GM23338 (cell line): ENCODE data around the gene CH25H.

Source experiments
- CREB1 ChIP-seq: fragments of 250-450 bp; sonication (Bioruptor Pico); IDR thresholded peaks from 2 replicates; pipeline ENCODE4 v1.5.0; 2020; ENCODE audit warnings: low read depth, mild to moderate bottlenecking, moderate library complexity
- EZH2 ChIP-seq: fragments of 200-600 bp; sonication (generic); IDR thresholded peaks from one replicate; pipeline ENCODE4 v1.8.0; 2017; ENCODE audit warnings: antibody characterized with exemption, mild to moderate bottlenecking, low read depth; ENCODE audit not compliant: unreplicated experiment
- EZH2phosphoT487 ChIP-seq: fragments of 200-600 bp; sonication (generic); IDR thresholded peaks from one replicate; pipeline ENCODE4 v1.8.1; 2018; ENCODE audit warnings: antibody characterized with exemption; ENCODE audit not compliant: unreplicated experiment
- JUNB ChIP-seq: IDR thresholded peaks from one replicate; pipeline ENCODE4 v1.6.1; 2016; ENCODE audit warnings: antibody characterized with exemption; ENCODE audit not compliant: unreplicated experiment
- NANOG ChIP-seq: IDR thresholded peaks from 2 replicates; pipeline ENCODE4 v1.6.1; 2016; ENCODE audit warnings: antibody characterized with exemption, borderline replicate concordance
- POLR2AphosphoS5 ChIP-seq: IDR thresholded peaks from 2 replicates; pipeline ENCODE4 v1.6.1; 2016; ENCODE audit warnings: antibody characterized with exemption, low read depth
- ZNF114 ChIP-seq: fragments of 250-450 bp; sonication (Bioruptor Pico); IDR thresholded peaks from 2 replicates; pipeline ENCODE4 v1.5.0; 2020; ENCODE audit warnings: mild to moderate bottlenecking, moderate library complexity
- TF ChIP-seq, protein P1 (sequence below), 2 experiments: fragments of 200-600 bp in 1 of 2; sonication (generic) in 1 of 2; conservative IDR thresholded peaks; 2 replicates each; pipeline versions ENCODE4 v1.5.1 to v1.6.1; 2016 to 2017; ENCODE audit warnings: antibody characterized with exemption in 2 of 2, low read depth in 2 of 2, mild to moderate bottlenecking in 2 of 2, moderate library complexity in 1 of 2
- TF ChIP-seq, protein P2 (sequence below): IDR thresholded peaks from one replicate; pipeline ENCODE4 v1.6.1; 2018; ENCODE audit warnings: antibody characterized with exemption; ENCODE audit not compliant: unreplicated experiment

DNA sequence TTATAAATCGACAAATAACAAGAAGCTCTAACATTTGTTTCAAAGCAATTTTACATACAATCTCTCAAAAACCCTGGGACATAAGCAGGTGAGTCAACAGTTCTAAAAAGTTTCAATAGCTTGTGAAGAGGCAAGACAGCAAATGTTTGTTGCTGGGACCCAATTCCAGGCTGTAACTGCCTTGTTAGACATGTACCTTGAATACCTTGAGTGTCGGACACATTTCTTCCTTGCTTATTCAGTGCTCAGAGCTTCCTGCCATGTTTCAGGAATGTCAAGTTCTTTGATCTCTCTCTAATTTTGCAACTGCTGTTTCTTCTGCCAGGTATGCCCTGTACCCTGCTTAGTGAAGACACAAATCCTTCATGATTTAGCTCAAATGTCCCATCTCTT, 5.1 kb downstream of the CH25H start:
- TF ChIP-seq, protein P1, sequence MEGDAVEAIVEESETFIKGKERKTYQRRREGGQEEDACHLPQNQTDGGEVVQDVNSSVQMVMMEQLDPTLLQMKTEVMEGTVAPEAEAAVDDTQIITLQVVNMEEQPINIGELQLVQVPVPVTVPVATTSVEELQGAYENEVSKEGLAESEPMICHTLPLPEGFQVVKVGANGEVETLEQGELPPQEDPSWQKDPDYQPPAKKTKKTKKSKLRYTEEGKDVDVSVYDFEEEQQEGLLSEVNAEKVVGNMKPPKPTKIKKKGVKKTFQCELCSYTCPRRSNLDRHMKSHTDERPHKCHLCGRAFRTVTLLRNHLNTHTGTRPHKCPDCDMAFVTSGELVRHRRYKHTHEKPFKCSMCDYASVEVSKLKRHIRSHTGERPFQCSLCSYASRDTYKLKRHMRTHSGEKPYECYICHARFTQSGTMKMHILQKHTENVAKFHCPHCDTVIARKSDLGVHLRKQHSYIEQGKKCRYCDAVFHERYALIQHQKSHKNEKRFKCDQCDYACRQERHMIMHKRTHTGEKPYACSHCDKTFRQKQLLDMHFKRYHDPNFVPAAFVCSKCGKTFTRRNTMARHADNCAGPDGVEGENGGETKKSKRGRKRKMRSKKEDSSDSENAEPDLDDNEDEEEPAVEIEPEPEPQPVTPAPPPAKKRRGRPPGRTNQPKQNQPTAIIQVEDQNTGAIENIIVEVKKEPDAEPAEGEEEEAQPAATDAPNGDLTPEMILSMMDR (conservative IDR thresholded peaks at IDR 0.05; ENCODE audit: low read depth in 2 of 2): no peak
- TF ChIP-seq EZH2phosphoT487: no peak
- no peak for TF ChIP-seq NANOG
- no peak for TF ChIP-seq POLR2AphosphoS5
- TF ChIP-seq, protein P2, sequence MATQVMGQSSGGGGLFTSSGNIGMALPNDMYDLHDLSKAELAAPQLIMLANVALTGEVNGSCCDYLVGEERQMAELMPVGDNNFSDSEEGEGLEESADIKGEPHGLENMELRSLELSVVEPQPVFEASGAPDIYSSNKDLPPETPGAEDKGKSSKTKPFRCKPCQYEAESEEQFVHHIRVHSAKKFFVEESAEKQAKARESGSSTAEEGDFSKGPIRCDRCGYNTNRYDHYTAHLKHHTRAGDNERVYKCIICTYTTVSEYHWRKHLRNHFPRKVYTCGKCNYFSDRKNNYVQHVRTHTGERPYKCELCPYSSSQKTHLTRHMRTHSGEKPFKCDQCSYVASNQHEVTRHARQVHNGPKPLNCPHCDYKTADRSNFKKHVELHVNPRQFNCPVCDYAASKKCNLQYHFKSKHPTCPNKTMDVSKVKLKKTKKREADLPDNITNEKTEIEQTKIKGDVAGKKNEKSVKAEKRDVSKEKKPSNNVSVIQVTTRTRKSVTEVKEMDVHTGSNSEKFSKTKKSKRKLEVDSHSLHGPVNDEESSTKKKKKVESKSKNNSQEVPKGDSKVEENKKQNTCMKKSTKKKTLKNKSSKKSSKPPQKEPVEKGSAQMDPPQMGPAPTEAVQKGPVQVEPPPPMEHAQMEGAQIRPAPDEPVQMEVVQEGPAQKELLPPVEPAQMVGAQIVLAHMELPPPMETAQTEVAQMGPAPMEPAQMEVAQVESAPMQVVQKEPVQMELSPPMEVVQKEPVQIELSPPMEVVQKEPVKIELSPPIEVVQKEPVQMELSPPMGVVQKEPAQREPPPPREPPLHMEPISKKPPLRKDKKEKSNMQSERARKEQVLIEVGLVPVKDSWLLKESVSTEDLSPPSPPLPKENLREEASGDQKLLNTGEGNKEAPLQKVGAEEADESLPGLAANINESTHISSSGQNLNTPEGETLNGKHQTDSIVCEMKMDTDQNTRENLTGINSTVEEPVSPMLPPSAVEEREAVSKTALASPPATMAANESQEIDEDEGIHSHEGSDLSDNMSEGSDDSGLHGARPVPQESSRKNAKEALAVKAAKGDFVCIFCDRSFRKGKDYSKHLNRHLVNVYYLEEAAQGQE: no peak
- no peak for TF ChIP-seq ZNF114 (CRISPR knock-in tag)
- TF ChIP-seq JUNB: no peak
- TF ChIP-seq EZH2: no peak
- TF ChIP-seq CREB1 (CRISPR knock-in tag): no peak
